ENCODE results near the gene CCDC190.
"Not testable (repeated sequence)": the region's sequence is repeated elsewhere in the genome, so short reads cannot be mapped to it uniquely, and the experiment has no call there.

CCDC190 gene

GRCh38 chr1:162877412-162877811 lies 16.4 kb upstream of the CCDC190 start:
- H3K27ac ChIP-seq (ENCODE audit: low read depth, low read length): no peak overlapping the region
- H3K27me3 ChIP-seq (ENCODE audit: insufficient read depth, low read length): no peaks in the 10 kb centered on the region
- no peaks in the 10 kb centered on the region for H3K4me1 ChIP-seq (ENCODE audit: insufficient read depth, low read length)
- WGBS: 90% methylated on average over 3 of the region's 3 CpGs
- no peak overlapping the region for H3K9ac ChIP-seq (ENCODE audit: low read depth, low read length)
- H3K4me3 ChIP-seq (ENCODE audit: low read length): no peak overlapping the region
- peaks cover 2% of the 10 kb centered on the region; the same call in 1 of the 2 replicates for H3K9me3 ChIP-seq (ENCODE audit: insufficient read depth, low read depth, low read length)
- no peaks in the 10 kb centered on the region for H3K36me3 ChIP-seq (ENCODE audit: insufficient read depth, low read length)

GRCh38 chr1:162876751-162877150 lies 15.8 kb upstream of the CCDC190 start:
- no peak overlapping the region for H3K27ac ChIP-seq (ENCODE audit: low read depth, low read length)
- no peaks in the 10 kb centered on the region for H3K27me3 ChIP-seq (ENCODE audit: insufficient read depth, low read length)
- 70% methylated on average over 3 of the region's 3 CpGs for WGBS
- no peaks in the 10 kb centered on the region for H3K36me3 ChIP-seq (ENCODE audit: insufficient read depth, low read length)
- peaks cover 9% of the 10 kb centered on the region; the same call in 1 of the 2 replicates for H3K9me3 ChIP-seq (ENCODE audit: insufficient read depth, low read depth, low read length)
- H3K4me1 ChIP-seq (ENCODE audit: insufficient read depth, low read length): no peaks in the 10 kb centered on the region
- H3K4me3 ChIP-seq (ENCODE audit: low read length): no peak overlapping the region
- no peak overlapping the region for H3K9ac ChIP-seq (ENCODE audit: low read depth, low read length)

- Histone ChIP-seq H3K27ac (ENCODE audit: low read depth, low read length) (no peak overlapping the region), H3K4me3 (ENCODE audit: low read length) (no peak overlapping the region)
- WGBS: 90% methylated on average over 7 of the region's 8 CpGs
These were observed 13.0 kb upstream of the CCDC190 start for GRCh38 chr1:162873671-162874666.

GRCh38 chr1:162872981-162873380 lies 12.0 kb upstream of the CCDC190 start:
- H3K4me1 ChIP-seq (ENCODE audit: insufficient read depth, low read length): no peaks in the 10 kb centered on the region
- H3K36me3 ChIP-seq (ENCODE audit: insufficient read depth, low read length): no peaks in the 10 kb centered on the region
- no peak overlapping the region for H3K9ac ChIP-seq (ENCODE audit: low read depth, low read length)
- peaks cover 11% of the 10 kb centered on the region; the same call in 1 of the 2 replicates for H3K9me3 ChIP-seq (ENCODE audit: insufficient read depth, low read depth, low read length)
- WGBS: 88% methylated on average over 3 of the region's 3 CpGs
- H3K27me3 ChIP-seq (ENCODE audit: insufficient read depth, low read length): no peaks in the 10 kb centered on the region
- H3K4me3 ChIP-seq (ENCODE audit: low read length): no peak overlapping the region
- H3K27ac ChIP-seq (ENCODE audit: low read depth, low read length): no peak overlapping the region

More at GRCh38 chr1:162873671-162874666, 13.0 kb upstream of the CCDC190 start:
- Histone ChIP-seq H3K9me3 (ENCODE audit: insufficient read depth, low read depth, low read length) (peaks cover 11% of the 10 kb centered on the region; the same call in 1 of the 2 replicates), H3K9ac (ENCODE audit: low read depth, low read length) (no peak overlapping the region), H3K4me1 (ENCODE audit: insufficient read depth, low read length) (no peaks in the 10 kb centered on the region), H3K27me3 (ENCODE audit: insufficient read depth, low read length) (no peaks in the 10 kb centered on the region), H3K36me3 (ENCODE audit: insufficient read depth, low read length) (no peaks in the 10 kb centered on the region)

- not testable (repeated sequence) for H3K4me1 ChIP-seq (ENCODE audit: insufficient read depth, low read length); H3K27me3 ChIP-seq (ENCODE audit: insufficient read depth, low read length); H3K9ac ChIP-seq (ENCODE audit: low read depth, low read length); H3K4me3 ChIP-seq (ENCODE audit: low read length); H3K36me3 ChIP-seq (ENCODE audit: insufficient read depth, low read length); H3K27ac ChIP-seq (ENCODE audit: low read depth, low read length)
- WGBS: 100% methylated on average over 1 of the region's 1 CpG
- H3K9me3 ChIP-seq (ENCODE audit: insufficient read depth, low read depth, low read length): peaks cover 11% of the 10 kb centered on the region; the same call in 1 of the 2 replicates
These were observed 10.4 kb upstream of the CCDC190 start for GRCh38 chr1:162871417-162871816.

GRCh38 chr1:162868972-162869371 lies 8.0 kb upstream of the CCDC190 start:
- H3K36me3 ChIP-seq (ENCODE audit: insufficient read depth, low read length): no peaks in the 10 kb centered on the region
- no peaks in the 10 kb centered on the region for H3K4me1 ChIP-seq (ENCODE audit: insufficient read depth, low read length)
- no peak overlapping the region for H3K27ac ChIP-seq (ENCODE audit: low read depth, low read length)
- WGBS: 93% methylated on average over 5 of the region's 5 CpGs
- no peak overlapping the region for H3K4me3 ChIP-seq (ENCODE audit: low read length)
- no peak overlapping the region for H3K9ac ChIP-seq (ENCODE audit: low read depth, low read length)
- peaks cover 11% of the 10 kb centered on the region; the same call in 1 of the 2 replicates for H3K9me3 ChIP-seq (ENCODE audit: insufficient read depth, low read depth, low read length)
- H3K27me3 ChIP-seq (ENCODE audit: insufficient read depth, low read length): no peaks in the 10 kb centered on the region

GRCh38 chr1:162861625-162862024 lies 650 bp upstream of the CCDC190 start:
- Histone ChIP-seq H3K27me3 (ENCODE audit: insufficient read depth, low read length) (no peaks in the 10 kb centered on the region), H3K27ac (ENCODE audit: low read depth, low read length) (no peak overlapping the region), H3K4me1 (ENCODE audit: insufficient read depth, low read length) (peaks cover 3% of the 10 kb centered on the region; the same call in 1 of the 2 replicates), H3K9me3 (ENCODE audit: insufficient read depth, low read depth, low read length) (no peaks in the 10 kb centered on the region), H3K9ac (ENCODE audit: low read depth, low read length) (no peak overlapping the region), H3K4me3 (ENCODE audit: low read length) (no peak overlapping the region), H3K36me3 (ENCODE audit: insufficient read depth, low read length) (no peaks in the 10 kb centered on the region)
- WGBS: 94% methylated on average over 4 of the region's 5 CpGs

GRCh38 chr1:162859191-162859590 lies 1.8 kb downstream of the CCDC190 start:
- Histone ChIP-seq H3K4me1 (ENCODE audit: insufficient read depth, low read length) (peaks cover 3% of the 10 kb centered on the region; the same call in 1 of the 2 replicates), H3K36me3 (ENCODE audit: insufficient read depth, low read length) (no peaks in the 10 kb centered on the region), H3K4me3 (ENCODE audit: low read length) (no peak overlapping the region), H3K9me3 (ENCODE audit: insufficient read depth, low read depth, low read length) (no peaks in the 10 kb centered on the region), H3K27ac (ENCODE audit: low read depth, low read length) (no peak overlapping the region), H3K27me3 (ENCODE audit: insufficient read depth, low read length) (no peaks in the 10 kb centered on the region), H3K9ac (ENCODE audit: low read depth, low read length) (no peak overlapping the region)
- WGBS: 54% methylated on average over 1 of the region's 1 CpG

- Histone ChIP-seq H3K4me1 (ENCODE audit: insufficient read depth, low read length) (peaks cover 3% of the 10 kb centered on the region; the same call in 1 of the 2 replicates), H3K9me3 (ENCODE audit: insufficient read depth, low read depth, low read length) (no peaks in the 10 kb centered on the region), H3K4me3 (ENCODE audit: low read length) (no peak overlapping the region), H3K9ac (ENCODE audit: low read depth, low read length) (no peak overlapping the region), H3K27ac (ENCODE audit: low read depth, low read length) (no peak overlapping the region), H3K27me3 (ENCODE audit: insufficient read depth, low read length) (no peaks in the 10 kb centered on the region), H3K36me3 (ENCODE audit: insufficient read depth, low read length) (no peaks in the 10 kb centered on the region)
These were observed 3.1 kb downstream of the CCDC190 start for GRCh38 chr1:162857850-162858249.

- 97% methylated on average over 2 of the region's 2 CpGs for WGBS
These were observed 4.7 kb downstream of the CCDC190 start for GRCh38 chr1:162856260-162856659.

GRCh38 chr1:162855461-162856150 lies 5.4 kb downstream of the CCDC190 start:
- H3K27me3 ChIP-seq (ENCODE audit: insufficient read depth, low read length): no peaks in the 10 kb centered on the region
- no peaks in the 10 kb centered on the region; the same call in 1 of the 2 replicates for H3K4me1 ChIP-seq (ENCODE audit: insufficient read depth, low read length)
- H3K36me3 ChIP-seq (ENCODE audit: insufficient read depth, low read length): no peaks in the 10 kb centered on the region
- H3K9me3 ChIP-seq (ENCODE audit: insufficient read depth, low read depth, low read length): no peaks in the 10 kb centered on the region
- no peak overlapping the region for H3K4me3 ChIP-seq (ENCODE audit: low read length)
- H3K27ac ChIP-seq (ENCODE audit: low read depth, low read length): no peak overlapping the region
- H3K9ac ChIP-seq (ENCODE audit: low read depth, low read length): no peak overlapping the region
- 91% methylated on average over 3 of the region's 4 CpGs for WGBS

More at GRCh38 chr1:162856260-162856659, 4.7 kb downstream of the CCDC190 start:
- Histone ChIP-seq H3K9ac (ENCODE audit: low read depth, low read length) (no peak overlapping the region), H3K36me3 (ENCODE audit: insufficient read depth, low read length) (no peaks in the 10 kb centered on the region), H3K9me3 (ENCODE audit: insufficient read depth, low read depth, low read length) (no peaks in the 10 kb centered on the region), H3K4me3 (ENCODE audit: low read length) (no peak overlapping the region), H3K27ac (ENCODE audit: low read depth, low read length) (no peak overlapping the region), H3K4me1 (ENCODE audit: insufficient read depth, low read length) (no peaks in the 10 kb centered on the region; the same call in 1 of the 2 replicates), H3K27me3 (ENCODE audit: insufficient read depth, low read length) (no peaks in the 10 kb centered on the region)
